NCI-H1436 (cell line): ENCODE measurements around the gene NAB2.
A peak's percentile ranks its signal among the peaks of the same experiment; 100 is the strongest.

ENCODE experiments used
- DNase-seq: peaks from one replicate; lab custom pipeline; 2025; lab: John Stamatoyannopoulos, UW

Gene NAB2

DNA sequence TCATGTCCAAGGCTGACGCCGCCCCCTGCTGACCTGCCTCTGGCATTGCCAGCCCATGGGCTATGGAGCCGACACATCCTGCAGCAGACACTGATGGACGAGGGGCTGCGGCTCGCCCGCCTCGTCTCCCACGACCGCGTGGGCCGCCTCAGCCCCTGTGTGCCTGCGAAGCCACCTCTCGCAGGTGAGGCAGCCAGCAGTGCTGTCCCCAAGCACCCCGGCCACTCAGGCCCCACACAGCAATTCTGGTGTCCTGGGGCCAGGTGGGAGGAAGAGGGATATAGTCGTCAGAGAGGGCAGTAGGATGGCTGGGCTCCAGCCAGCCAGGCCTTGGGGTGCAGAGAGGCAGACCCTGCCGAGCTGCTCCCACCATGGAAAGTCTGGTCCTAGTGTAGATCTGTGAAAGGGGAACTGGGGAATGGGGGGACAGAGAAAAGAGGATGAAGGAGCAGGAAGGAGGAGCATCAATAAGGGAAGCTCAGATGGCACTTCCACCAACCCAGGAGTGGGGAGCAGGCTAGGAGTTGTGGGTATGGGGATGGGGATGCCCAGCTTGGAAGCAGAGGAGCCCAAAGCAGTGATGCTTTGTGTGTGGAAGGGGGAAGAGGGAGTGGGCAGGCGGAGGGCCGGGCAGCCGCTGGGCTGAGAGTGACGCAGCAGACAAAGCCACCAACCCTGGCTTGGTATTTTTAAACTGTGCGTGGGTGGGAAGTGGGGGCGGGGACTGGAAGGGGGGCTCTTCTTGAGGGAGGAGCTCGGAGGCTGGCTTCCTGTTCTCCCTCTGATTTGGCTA lies 4.7 kb downstream of the NAB2 start:
- no peak for DNase-seq

DNA sequence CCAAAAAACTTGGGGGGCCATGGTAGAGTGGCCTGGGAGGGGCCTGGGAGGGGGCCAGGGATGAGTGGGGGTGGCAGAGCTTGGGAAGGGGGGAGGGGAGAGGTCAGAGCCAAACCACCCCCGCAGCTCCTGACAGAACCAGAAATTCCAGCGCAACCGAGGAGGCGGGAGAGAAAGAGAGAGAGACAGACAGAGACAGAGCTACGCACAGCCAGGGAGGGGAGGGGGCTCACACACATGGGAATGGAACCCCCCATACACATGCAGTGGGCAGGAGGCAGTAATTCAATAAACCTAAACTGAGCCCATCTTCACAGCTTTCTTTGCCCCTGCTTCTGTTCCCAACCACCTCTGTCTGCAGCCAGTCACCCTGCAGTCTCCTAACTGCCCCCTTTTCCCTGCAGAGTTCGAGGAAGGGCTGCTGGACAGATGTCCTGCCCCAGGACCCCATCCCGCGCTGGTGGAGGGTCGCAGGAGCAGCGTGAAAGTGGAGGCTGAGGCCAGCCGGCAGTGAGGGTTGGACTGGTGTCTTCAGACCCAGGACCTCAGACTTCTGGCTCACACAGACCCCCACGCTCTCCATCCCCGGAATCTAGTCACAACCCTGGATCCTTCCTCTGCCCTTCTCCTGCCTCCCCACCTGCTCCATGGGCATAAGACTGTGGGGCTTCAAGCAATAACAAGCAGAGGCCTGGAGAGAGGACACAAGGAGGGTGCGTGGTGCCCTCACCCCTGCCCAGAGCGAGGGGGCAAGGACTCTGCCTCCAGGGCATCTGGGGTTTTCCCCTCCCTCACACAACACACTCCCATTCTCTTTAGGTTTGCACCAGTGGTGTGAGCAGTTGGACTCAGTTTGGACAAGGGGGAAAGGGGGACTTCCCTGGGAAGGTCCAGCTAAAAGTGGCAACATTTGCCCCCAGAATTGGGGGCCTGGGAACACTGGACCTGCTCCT lies 5.6 kb downstream of the NAB2 start:
- DNase-seq, result no peak

DNA sequence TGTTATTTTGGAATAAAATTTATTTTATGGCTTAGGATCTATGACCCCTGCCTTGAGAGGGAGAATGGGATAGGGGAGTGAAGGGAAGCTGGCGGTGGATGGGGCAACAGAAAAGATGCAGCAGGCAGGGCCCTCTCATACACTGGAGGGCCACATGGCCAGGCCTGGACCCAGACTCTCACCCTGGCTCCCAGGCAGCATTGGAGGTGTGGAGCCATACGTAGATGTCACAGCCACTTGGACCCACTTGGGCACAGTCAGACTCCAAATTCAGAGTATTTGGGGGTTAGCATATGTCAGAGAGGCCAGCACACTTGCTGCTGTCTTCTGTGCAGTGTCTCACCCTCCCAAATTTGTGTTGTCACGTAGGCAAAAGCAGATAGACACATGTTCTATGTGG lies 6.5 kb downstream of the NAB2 start:
- DNase-seq, result no peak

DNA sequence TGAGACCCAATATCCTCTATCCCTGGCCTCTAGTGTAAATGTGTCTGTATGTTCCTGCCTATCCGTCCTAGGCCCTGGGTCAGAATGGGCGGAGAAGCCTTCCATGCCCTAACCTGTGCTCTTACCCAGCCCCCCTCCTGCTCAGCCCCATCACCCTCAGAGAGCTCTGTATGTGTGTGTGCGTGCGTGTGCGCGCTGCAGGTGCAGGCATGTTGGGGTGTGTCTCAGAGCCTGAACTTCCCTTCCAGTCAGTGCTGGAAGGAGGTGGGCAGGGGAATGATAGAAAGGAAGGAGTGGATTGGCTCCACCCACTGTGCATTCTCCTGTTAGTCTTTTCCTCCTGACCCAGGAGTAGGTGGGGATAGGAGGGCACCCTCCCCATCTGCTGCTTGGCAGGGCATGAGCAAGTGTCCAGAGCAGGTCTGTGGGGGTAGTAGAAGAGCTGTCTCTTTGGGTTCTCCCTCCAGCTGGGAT lies 7.2 kb downstream of the NAB2 start:
- DNase-seq, result peak; percentile 59

DNA sequence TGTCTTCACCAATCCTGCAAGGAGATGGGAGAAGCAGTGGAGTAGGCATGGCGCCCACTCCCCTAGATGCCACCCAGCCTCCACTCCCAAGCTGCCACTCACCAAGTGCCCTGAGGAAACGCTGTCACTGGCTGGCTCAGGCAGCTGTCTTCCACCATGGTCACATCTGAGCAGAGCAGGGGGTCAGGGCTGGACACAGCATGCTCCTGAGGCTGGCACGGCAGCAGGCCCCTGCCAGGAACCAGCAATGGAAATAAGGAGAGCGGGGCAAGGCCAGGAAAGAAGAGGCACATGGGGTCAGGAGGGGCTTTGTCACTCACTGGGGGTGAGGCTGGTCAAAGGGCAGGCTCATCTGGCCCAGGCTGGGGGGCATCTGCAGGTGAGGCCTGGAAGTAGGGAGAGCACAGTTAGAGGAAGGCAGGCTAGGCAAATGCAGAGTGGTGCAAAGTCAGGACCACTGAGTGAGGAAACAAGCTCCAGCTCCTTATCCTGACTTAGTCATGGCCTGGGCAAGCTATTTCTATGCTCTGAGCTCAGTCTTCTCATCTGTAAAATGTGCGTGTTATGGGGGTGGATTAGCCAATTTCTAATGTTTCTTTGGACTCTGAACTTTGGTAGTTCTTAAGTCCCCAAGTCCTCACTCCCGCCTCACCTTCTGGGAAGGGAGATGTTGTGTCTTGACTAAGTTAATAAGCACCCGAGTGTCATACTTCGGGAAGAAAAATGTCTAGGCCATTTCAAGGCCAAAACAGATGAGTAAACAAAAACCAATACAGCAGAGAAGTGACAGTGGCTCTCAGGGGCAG lies 8.0 kb downstream of the NAB2 start:
- no peak for DNase-seq

DNA sequence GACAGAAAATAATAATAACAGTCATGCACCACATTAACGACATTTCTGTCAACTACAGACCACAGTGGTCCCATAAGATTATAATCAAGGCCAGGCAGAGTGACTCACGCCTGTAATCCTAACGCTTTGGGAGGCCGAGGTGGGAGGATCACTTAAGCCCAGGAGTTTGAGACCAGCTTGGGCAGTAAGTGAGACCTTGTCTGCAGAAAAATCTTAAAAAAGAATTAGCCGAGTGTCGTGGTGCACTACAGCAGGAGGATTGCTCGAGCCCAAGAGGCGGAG lies 8.6 kb downstream of the NAB2 start:
- no peak for DNase-seq

DNA sequence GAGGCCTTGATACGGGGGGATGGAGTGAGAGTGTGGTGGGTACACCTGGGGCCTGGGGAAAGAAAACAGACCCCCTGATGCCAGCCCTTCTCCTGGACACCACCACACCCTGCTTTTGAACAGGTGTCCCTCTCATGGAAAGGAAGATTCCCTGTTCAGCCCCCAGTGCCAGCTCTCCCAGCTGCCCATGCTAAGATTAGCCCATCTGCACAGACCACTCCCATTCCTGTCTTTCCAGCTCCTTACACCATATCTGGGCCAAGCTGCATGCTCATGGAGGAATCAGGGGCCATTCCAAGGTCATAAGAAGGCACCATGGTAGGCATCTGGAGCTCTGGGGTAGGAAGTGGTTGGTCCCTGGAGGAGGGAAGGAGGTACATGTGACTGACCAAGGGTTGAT lies 9.6 kb downstream of the NAB2 start:
- no peak for DNase-seq

DNA sequence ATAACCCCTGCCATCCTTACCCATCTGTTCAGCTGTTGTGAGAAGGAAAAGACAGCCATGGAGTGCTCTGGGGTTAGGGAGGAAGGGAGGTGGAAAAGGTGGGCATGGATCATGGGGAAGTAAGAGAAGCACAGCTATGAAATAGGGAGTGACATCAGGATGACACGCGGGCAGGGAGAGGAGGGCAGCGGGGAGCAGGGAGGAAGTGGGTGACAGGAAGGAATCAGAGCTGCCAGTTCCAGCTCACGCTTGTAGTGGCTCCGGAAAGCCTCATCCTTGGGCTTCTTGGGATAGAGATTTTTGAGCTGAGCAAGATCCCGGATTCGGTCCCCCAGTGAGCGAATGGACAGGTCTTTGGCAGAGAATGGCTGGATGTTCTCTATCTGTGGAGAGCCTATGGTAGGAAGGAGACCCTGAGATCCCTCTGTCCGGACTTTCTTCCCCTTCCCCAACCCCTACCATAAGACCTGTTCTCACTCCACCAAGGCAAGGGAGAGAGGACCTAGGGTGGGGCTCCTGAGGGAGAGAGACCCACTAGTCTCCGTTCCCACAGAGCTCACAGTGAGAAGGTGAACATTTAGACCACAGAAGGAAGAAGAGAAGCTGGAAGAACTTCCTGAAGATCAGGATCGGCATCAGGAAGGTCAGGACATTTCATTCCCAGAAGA lies 10.3 kb downstream of the NAB2 start:
- DNase-seq, result no peak

DNA sequence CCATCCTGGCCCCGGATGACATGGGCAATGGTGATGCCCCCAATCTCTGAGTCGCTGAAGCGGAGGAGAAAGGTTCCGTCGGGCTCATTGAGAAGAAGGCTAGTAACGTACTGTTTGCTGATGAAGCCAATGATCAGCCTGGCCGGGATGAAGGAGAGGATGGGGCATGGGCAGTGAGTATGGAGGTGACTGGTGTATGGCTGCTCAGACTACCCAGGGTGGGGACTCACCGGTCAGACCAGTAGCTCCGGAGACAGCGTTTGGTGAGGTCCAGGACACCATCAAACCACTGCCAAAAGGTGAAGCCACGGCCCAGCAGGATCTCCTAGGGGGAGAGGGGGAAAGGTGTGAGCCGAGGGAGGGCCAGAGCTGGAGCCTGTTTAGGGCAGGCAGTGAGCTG lies 10.9 kb downstream of the NAB2 start:
- no peak for DNase-seq

DNA sequence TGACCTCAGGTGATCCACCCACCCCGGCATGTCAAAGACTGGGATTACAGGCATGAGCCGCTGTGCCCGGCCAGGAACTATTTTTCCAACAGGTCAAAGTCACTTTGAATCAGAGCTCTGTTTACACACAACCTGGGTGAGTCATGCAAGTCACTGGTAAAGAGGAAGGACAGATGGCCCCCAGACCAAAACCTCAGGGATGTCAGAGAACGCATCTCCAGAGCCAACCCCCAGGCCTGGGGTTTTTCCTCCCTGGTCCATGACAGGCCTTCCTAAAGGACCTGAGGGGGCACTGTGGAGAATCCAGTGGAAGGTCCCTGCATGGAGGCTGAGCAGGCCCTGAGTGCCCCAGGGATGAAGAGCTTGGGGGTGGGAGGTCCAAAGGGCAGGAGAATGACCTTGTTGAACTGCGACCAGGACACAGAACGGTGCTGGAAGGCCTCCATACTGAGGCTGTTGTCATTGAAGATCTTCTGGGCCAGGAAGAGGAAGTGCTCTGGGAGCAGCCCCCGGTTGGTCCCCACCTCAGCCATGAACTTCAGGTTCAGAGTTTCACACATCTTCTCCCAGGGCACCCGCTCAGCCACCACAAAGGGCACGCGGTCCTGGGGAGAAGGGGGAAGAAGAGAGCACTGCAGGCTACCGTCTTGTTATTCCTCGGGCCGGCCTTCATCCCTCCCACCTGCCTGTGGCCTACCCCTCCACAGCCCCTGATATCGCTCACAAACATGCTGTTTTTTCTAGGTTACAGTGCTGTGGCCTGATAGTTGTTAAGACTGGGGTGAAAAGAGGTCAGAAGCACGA lies 13.2 kb downstream of the NAB2 start:
- DNase-seq, result no peak

DNA sequence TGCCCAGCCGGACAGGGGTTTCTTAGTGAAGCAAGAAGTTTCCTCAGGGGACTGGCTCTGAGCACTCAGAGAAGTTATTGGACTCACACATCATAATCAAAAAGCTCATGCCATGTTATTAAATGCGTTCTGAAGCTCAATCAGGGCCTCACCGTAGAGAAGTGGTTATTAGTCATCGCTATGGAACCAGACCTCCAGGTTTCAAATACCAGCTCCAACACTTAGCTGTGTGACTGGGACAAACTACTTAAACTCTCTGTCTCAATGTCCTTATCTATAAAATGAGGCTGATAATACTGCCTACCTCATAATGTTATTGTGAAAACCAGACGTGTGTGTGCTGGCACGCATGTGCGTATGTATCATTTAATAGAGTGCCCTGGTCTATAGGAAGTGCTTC lies 14.9 kb downstream of the NAB2 start:
- DNase-seq, result no peak

DNA sequence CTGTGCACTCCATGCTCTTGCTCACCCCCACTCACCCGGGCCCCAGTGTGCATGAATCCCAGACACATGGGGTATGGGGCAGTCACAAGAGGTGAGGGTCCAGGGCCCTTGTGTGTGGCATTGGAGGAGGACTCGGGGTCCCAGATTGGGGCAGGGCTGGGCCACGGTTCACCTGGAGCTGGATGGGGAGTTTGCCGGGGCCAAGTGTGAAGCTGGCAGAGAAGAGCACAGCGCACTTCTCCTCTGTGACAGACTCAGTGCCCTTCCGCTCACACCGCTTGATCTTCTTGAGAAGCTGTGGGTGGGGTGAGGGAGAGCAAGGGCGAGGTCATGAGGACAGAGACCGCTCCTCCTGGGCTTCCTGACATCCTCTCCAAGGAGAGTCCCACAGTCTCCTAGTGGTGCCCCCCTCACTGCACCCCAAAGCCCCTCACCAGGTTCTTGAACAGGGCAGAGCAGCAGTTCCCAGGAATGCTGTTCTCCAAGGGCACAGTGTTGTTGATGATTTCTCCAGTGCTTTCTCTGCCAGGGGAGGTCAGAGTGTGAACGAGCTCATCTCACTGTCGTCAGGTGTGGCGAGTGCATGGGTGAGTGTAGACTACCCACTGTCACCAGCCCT lies 15.5 kb downstream of the NAB2 start:
- no peak for DNase-seq

DNA sequence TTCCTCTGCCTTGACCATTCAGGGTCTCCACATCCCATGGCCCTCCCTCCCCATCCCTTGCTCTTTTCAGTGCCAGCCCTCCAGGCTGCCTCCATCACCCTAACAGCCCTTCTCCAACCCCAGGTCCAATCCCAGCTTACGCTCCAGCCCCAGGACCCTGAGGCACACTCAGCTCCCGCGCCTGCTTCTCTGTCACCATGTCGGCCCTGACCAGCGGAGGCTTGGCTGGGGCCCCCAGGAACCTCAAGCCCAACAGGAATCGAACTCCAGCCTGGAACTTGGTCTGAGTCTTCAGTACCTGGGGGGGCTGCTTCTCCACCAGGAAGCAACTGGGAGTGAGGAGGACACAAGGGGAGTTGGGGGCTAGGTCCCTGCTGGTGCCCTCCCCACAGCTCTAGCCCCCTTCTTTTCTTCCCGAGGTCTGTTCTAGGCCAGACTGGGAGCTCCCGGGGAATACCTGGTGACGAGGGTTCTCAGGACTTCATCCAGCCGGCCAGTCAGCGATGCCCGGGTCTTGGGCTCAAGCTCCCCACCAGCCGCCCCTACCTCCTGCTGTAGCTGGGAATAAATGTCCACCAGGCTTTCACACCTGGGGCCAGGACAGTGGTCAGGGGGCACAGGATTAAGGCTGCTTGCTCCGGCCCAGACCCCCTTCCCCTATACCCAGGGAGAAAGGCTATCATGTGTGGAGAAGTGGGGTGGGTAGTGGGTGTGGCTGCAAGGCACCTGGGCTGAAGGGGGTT lies 16.3 kb downstream of the NAB2 start:
- no peak for DNase-seq

DNA sequence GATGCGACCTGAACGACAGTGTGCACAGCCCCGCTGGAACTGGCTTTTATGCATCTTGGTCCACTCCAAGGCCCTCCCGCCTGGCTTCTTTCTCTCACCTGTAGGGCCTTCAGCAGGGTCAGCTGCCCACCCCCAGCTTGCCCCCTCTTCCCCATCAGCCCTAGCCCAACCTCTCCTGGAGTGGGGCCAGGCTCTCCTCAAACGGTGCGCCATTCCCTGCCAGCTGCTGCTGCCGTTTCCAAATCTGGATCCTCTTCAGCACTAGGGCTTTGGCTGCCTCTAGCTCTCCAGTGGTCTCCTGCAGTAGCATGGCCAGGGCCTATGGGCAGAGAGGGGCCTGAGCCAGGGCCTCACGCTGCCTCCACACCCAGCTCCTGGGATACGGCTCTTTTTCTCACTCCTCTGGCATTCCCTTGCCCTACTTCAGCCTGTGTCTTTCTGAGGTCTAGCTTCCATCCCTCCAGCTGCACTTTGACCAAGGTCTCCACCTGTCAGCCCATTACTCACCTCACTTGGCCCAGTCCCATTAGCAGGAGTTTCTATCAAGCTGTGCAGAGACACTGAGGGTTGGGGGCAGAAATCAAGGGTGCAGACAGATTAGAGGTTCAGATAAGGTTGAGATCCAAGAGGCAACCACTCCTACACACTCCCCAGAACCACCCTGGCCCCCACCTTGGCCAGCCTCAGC lies 17.3 kb downstream of the NAB2 start:
- no peak for DNase-seq

DNA sequence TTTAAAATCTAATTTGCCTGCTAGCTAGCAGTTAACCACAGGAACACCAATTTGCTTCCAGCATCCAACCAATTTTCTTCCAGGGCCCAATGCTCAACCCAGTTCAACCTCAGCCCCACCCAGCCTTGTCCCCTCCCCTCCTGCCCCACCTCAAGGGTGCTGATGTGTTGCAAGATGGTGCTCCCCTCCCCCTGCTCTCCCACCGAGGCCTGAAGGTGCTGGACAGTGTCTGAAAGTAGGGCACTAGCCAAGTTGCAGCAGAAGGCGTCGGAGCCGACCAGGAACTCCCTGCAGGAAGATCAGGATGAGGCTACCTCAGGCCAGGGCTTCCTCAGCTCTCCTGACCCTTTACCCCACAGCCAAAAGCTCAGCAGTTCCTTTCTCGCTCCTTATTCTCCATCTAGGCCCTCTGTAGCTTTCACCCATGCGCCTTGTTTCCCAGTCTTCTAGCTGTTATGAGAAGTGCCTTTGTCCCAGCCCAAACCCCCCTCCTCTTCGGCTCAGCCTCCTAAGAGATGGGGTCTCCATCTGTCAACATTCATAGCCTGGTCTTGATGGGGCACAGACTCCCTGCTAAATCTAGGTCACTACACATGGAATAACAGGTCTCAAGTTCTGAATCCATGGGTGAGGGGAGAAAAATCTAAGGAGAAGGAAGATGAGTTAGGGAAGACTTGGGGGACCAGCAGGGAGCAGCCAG lies 18.7 kb downstream of the NAB2 start:
- no peak for DNase-seq

DNA sequence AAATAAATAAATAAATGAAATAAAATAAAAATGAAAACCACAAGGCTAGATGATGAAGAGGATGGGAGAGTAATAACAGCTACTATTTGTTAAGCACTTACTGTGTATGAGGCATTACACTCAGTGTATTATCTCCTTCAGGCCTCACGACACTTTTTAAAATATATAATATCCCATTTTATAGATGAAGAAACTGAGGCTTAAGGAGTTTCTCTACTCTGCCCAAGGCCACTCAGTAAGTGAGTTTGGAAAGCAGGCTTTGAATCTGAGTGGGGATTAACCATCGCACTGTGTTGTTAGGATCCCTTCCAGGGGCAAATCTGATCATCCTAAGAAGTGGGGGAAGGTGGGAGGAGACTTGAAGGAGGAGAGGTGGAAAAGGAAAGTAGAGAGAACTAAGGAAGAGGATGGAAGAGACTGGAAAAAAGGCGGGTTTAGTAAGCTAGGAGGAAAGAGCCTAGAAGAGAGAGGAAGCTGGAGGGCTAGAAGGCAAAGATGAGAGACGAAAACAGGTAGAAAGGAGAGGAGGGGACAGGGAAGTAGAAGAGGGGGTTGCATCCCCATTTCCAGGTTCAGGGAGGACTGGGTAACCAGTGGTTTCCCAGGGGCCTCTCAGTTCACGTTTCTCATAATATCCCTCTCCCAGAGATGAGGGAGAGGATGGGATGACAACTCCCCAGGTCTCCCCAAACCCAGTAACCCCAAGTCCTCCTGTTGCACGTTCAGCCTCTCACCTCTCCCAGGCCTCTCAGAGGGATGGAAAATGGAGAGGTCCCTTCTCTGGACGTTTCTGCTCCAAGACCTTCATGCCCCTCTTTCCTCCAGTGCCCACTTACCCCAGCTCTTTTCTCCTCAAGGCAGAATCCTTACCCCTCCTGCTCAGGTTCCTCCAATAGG lies 20.5 kb downstream of the NAB2 start:
- no peak for DNase-seq
